HG03108 (cell line): ENCODE results near the gene ACSF3.

ENCODE experiments used
- ATAC-seq: cut with Tn5 transposase; IDR thresholded peaks from one replicate; pipeline ENCODE4 v1.9.1; 2021; ENCODE audit warnings: moderate library complexity; ENCODE audit not compliant: unreplicated experiment

ACSF3 gene

DNA sequence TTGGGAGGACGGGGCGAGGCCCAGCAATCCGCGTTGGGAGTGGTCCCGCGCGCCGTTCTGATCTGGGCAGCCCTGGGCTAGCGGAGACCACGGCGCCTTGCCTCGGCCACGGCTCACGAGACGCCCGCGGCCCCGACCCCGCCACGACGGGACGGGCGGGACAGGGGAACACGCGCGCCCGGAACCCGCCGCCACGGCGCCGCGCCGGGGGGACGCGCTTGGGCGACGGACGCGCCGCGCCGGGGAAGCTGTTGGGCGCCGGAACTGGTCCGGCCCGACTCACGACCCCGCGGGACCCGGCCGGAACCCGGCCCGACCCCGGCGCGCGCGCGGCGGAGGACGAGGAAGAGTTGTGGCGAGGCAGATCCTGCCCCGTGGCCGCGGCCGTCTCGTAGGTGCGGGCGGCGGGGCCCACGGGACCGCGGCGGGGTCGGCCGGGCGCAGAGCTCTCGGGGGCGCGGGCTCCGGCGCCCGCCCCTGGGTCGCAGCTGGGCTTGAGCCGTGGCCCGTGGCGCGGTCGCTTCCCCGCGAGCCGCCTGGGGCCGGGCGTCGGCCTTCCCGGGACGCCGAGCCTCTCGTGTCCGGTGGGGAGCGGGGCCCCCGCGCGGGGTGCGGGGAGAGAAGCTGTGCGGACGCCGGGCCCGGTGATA lies at the start of gene ACSF3:
ACSF3 (plus strand) TSS at position 251 of the 650 bp plus-strand sequence. CDS start 6,830 bp downstream, outside the sequence.
- peak; percentile 39 for ATAC-seq

DNA sequence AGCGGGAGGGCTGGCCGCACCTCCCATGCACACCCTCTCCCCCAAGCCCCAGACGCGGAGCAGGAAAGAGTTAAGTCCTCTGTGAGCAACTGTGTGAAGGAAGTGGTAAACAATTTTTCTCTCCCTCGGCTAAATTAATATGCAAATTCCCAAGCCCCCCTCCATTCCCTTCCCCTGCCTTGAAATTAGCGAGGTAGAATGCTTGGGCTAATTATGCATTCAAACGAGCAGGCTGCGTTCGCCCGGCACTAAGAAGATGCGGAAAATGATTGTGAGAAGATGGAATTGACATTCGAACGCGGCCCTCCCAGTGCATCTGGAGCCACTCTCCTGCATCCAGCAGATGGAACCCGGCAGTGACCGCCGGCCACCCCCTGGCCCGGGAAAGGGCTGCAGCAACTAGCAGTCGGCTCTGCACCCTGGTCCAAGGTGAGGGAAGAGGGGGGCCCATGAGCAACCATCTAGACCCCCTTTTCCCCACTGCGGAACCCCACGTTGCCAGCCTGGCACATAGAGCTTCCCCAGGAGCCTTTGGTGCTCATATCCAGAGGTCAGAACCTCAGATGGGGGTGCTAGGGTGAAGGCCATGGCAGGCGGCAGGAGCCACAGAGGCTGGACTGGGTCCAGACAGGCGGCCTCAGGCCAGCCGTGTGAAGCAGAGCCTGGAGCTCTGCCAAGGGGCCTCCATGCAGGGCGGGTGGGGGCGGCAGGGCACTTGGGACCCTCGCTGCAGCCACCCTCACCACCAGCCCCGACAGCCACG lies 49.1 kb upstream of the ACSF3 start:
- no peak for ATAC-seq

DNA sequence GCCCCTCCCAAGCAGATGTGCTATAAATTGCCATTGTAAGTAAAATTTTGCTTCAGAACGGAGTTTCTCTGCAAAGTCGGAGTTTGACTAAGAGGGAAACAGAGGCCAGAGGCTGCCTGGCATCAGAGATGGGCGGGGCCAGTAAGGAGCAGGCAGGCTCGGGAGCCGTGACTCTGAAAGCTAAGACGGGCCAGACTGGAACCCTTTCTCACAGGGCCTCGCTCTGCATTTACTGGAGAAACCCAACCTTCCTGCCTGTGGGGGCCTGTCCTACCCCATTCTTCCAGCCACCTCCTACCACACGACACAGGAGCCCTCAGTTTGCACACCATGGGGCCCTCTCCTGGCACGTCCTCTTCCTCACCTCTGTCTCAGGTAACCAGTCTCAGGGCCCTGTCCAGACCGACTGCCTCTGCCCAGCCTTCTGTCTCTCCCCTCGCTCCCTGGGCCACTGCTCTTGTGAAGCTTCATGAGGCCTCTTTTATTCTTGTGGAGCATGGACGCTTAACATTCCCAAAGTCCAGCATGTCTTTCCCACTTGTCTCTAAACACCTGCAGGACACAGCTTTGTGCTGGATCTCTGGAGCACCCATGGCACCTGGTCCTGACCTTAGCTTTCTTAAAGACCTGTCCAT lies 48.4 kb upstream of the ACSF3 start:
- no peak for ATAC-seq

DNA sequence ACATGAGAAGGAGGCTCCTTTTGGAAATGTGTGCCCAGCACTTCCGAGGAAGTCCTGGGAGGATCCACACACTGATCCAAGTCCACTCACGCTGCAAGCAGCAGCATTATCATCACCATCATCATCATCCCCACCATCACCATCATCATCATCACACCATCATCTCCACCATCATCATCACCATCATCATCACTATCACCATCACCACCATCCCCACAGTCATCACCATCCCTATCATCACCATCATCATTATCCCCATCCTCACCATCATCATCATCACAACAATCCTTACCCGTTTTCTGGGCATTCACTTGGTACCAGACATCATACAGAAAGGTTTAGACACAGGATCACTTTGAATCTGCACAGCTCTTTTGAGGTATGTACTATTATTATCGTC lies 47.8 kb upstream of the ACSF3 start:
- no peak for ATAC-seq

DNA sequence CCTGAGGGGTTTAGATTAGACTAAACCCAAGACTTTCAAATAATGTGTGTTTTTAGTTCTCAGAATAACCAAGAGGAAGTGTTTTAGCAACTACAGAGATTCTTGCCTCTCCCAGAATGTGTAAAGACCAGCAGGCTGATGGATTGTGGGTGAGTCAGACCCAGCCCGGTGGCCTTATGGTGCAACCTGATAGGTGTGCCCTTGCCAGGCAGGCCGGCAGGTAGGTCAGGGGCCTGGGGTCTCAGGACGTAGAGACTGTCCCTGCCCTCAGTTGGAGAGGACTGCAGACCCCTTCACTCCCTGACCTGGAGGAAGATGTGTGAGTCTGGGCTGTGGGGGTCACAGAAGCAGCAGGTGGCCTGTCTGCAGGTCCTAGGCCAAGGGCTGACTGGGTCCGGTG lies 47.2 kb upstream of the ACSF3 start:
- ATAC-seq: no peak

DNA sequence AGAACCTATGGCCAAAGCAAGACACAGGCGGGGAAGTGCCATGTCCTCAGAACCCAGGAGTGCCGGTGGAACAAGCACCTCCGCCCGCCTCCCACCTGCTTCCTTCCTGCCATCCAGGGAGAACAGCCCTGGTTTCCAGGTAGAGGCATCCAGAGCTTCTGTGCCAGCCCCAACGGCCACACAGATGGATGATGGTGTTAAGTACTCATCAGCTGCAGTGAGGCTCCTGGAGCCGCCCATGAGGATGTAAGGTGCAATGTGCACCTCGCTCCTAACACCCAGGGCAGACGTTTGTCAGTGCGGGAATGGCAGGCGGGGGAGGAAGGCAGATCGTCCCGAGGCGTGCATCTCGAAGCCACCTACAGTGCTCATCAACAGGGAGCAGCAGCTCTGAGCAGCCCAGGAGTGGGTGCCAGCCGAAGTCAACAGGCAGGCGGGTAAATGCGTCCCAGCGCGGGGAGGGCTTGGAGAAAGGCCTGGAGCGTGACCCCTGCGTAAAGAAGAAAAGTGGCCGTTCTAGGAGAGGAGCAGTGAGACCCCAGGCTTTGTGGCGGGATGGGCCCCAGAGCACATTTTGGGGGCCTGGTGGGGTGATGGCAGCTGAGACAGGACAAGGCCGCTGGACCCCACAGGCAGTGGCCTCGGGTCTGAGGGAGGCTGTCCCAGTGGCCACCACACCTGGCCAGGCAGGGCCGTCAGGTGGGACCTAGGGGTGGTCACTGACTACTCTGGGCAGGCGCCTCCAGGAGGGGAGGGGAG lies 46.1 kb upstream of the ACSF3 start:
- no peak for ATAC-seq

DNA sequence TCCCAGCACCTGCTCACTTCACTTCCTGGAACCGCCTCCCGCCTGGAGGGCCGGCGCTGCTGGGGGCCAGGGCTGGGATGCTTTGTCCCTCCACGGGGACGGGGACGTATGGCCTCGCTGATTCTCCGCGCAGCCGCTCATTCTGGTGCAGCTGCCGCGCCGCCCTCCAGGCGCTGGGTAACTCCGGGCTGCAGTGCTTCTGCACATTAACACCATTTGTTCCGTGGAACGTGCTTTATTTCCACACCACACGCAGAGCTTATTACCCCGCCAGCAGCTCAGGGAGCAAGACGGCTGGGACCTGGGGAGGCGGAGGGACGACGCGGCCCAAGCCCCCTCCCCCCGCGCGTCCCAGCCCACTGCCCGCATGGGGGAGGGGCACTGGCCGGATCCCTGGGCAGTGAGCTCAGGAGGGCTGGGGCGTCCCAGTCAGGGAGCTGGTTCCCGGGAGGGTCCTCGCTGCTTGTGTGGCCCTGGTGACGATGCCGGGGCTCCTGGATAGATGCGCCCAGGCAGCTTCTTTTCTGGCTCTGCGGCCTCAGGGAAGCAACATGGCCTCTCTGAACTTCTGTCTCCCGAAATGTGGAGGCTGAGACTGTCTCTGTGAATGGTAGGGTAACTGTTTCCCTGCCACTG lies 45.4 kb upstream of the ACSF3 start:
- ATAC-seq: no peak

DNA sequence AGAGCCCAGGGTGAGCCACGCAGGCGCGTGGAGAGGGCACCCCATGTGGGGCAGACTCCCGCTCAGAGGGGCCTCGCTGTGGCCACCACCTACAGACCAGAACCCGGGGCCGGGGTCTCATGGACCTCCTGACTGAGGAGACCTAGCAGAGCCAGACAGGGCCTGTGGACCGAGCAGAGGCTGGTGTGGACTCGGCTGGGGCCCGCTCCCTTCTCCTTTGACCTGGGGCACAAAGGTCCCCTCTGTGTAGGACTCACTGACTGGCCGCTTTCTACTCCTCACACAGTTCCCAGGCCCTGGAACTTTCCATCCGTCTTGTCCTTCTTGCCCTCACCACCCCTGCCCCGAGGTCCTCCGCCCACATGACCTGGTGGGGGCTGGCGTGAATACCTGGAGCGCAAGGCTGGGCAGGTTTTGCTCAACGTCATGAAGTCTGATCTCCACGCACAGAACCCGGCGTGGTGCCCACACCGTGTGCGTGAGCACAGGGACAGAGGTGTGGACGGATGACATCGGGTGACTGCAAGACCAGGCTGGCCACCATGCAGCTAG lies 44.7 kb upstream of the ACSF3 start:
- no peak for ATAC-seq

DNA sequence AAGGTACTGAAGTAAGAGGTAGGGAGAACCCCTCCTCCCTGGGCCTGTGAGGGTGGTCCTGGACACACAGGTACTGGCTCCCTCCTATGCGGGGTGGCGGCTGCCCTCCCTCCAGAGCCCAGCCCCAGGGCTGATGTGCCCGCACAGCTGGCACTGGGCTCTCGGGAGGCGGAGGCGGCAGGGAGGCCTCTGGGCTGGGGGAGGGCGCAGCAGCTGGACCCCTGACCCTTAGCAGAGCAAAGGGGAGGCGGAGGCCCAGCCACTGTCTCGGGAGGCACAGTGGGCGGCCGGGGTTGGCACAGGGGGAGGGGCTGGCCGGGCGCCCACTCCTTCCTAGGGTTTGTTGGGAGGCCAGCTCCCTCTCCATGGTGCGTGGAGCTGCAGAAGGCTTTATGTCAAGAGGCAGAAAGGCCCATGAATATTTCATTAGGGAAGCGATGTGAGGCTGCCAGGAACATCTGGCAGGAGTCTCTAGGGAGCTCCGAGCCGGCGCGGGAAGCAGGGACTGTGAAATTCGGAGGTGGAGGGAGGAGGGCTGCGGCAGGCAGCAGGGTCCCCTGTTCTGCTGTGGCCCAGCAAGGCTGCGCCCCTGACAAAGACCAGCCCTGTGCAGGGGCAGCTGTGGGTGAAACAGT lies 44.1 kb upstream of the ACSF3 start:
- ATAC-seq: no peak

DNA sequence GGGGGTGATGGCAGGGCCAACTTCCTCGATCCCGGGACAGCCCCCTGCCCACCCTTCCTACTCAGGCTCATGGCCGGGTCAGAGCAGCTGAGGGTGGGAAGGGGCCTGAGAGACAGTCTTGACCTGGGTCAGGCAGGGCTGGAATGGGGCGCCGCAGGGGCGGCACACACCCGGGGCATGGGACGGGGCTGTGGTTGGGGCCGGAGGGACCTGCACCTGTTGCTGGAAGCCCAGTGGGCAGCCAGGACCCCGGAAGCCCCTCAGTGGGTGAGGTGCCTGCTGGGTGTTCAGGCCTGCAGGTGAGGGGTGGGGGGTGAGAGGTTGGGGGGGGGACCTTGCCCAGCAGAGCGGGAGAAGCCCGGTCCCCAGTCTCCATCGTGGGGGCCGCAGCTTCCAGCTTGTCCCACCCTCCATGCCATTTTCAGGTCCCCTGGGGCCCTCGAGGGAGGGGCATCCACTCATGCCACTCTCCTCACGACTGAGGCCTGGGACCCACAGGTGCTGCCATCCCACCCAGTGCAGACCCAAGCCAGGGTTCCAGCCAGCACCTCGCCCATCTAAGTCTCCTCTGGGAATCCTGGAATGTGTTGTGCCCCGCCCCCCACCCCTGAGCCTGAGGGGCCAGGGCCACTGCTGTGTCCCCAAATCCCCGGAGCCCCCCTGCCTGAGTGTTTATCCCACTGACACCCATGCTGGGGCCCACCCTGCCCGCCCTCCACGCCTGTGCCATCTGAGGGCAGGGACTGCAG lies 43.4 kb upstream of the ACSF3 start:
- no peak for ATAC-seq

DNA sequence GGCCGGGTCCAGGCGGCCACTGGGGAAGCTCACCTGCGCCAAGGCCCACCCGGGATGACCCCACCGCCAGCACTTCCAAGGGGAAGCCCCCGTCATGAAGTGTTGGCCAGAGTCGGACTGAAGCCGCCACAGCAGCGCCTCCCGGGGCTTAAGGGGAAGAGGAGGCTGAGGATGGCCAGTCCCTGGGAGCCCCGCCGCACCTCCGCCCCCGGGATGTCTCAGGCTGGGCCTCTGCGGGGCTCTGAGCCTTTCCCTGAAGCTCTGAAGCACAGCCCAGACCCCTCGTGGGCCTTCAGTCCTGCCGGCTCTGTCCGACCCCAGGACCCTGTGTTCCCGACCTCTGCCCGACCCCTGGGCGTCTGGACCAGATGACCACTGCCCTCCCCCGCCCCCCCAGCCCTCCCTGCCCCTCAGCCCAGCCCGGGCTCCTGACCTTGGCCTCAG lies 42.8 kb upstream of the ACSF3 start:
- ATAC-seq: no peak

DNA sequence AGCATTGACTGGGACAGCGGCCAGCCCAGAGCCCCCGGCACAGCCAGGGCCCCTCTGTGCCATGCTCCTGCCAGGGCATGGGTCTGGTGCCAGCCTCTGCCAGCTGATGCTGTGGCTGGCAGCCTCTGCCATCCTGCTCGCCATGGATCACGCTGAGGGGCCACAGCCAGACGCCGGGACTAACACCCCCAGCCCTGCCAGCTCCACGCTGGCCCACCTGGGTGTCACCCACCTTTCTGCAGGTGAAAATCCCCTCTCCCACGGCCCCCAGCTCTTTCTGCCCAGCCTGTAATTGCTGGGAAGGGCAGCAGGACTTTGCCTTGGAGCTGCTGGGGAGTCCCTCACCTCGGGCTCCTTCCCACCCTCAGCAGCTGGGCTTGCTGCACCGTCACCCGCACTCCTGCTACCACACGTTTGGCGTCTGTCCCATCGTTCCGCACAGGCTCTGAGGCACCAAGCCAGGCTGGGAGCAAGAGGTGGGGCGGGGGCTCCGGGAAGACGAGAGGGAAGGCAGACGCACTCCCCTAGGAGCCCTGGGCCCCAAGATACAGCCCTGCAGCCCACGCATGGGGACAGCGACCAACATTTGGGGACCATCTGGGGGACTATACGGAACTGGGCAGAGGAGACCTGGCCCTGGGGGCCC lies 42.0 kb upstream of the ACSF3 start:
- ATAC-seq: no peak

DNA sequence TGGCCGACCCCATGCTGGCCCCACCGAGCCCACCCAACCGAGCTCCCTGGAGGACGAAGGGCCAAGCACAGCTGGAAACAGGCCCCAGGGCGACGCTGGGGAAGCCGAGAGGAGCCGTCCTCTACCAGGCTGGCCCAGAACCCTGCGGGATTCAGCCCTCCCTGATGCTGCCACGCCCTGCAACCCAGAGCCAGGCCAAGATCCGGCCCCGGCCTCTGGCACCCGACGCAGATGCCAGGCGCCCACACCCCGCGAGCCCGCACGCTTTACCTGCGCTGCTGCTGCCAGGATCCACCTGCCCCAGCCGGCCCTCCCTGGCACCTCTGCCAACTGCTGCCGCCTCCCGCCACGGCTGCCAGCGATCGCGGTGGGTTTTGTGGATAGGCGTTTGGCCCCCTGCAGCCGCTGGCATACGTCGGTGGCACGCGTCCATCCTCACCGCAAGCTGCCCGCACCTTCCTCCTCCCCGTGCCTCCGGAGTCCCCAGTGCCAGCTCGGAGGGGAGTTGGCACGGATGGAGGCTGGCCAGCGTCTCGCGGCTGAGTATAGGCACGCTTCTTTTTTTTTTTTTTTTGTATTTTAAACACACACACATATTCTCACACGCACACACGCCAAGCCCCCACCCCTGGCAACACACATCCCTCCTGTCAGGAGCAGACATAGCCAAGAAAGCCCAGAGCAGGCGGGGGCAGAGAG lies 41.3 kb upstream of the ACSF3 start:
- no peak for ATAC-seq

DNA sequence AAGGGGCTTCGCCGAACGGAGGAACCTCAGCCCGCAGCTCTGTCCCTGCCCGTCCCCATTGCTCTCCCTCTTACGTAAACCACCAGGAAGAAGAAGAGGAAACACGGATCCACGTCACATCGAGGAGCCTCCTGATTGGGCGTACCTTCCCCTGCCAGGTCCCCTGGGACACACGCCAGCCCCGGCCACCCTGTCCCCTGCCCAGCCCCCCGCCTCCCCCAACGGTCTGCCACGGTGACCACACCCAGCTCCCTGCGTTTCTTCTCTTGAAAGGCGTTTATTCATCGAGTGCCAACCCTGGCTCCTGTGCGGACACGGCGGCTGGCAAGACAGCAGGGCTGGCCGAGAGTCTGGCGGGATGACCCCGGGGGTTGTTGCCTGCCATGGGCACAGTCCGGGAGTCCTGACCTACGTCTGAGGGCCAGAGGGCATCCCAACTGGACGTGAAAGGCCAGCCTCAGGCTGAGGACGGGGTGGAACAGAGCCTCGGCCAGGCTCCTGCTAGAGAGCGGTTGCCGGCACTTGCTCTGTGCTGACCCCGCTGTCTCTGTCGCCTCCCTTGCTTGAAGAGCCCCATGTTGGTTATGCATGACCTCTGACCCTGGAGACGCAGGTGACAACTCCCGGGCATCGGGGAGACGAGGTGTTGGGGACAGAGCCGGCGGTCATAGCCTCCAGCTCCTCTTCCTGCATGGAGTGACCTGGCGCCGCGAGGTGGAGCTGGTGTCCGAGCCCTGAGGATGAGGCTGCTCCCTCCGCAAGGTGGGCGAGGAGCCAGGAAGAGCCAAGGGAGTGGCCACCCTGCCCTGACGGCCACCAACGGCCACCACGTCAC lies 40.5 kb upstream of the ACSF3 start:
- ATAC-seq: no peak

DNA sequence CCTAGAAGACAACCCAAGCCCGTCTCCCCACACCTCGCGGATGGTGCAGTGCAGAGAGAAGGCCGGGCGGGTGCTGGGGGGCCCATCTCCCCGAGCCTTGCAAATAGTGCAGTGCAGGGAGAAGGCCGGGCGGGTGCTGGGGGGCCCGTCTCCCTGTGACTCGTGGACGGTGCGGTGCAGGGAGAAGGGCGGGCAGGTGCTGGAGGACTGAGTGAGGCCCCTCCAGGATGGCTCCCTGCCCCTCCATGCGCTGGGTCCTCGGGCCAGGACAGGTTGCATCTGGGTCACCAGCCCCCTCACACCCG lies 40.0 kb upstream of the ACSF3 start:
- ATAC-seq: no peak

DNA sequence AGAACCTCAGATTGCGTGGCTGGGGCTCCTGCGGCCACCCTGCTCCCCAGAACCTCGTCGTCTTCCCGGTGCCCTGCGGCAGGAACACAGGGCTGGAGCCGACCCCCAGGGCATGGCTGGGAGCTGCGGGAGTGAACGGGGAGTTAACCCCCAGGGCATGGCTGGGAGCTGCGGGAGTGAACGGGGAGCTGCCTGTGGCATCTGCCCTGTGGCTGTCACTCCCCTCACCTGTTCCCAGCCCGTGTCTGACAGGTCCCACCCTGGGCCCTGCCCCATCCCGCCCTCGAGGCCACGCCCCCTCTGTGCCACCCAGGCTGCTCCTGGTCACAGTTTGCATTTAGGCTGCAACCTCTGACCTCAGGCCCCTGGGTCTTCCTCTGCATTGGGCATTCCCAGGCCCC lies 39.4 kb upstream of the ACSF3 start:
- no peak for ATAC-seq

DNA sequence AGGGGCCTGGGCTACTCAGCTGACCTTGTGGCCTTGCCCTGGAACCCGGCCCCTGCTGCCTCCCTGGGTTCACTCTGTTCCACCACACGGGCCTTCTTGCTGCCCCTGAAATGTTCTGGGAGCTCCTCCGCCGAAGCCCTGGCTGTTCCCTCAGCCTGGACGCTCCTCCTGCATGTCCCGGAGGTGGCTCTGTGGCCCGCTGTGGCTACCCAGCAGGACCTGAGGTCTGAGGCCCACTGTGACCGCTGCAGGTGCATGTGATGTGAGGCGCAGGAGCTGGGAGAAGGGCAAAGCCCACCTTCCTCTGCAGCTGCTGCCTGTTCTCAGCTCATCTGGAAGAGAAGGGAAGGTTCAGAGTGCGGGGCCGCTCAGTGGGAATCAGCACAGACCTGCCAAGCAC lies 38.9 kb upstream of the ACSF3 start:
- no peak for ATAC-seq

DNA sequence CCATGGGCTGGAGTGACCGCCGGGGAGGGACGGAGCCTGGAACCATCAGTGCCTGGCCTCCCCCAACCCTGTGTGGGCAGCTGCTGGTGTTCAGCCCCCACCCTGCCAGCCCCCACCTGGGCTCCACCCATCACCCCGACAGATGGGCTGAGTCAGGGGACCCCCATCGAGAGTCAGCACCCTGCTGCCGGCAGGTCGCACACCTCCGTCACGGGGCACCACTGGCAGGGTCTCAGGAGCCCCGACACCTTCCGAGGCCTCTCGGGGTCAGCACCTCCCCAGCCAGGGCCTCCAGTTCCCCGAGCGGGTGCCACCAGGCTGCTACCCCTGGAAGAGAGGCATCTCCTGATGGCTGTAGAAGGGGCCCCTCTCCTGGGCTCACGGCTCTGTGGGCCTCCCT lies 38.3 kb upstream of the ACSF3 start:
- ATAC-seq: no peak
